H1 (cell line): Measurements from ENCODE around the gene RARRES2.
"Not testable (repeated sequence)": the region's sequence is repeated elsewhere in the genome, so short reads cannot be mapped to it uniquely, and the experiment has no call there.

Experiments
- BRCA1 ChIP-seq: IDR thresholded peaks from 2 replicates; pipeline ENCODE4 v1.6.1; 2012; ENCODE audit warnings: low read depth, low read length, improper control_type of control experiment
- CBX8 ChIP-seq: fragments of 300-800, 300-1000 bp; sonication (generic); IDR thresholded peaks from 2 replicates; pipeline ENCODE4 v1.7.1; 2016; ENCODE audit warnings: low read depth, low read length, borderline replicate concordance
- EGR1 ChIP-seq: IDR thresholded peaks from 2 replicates; pipeline ENCODE4 v1.6.1; 2011; ENCODE audit warnings: low read depth, low read length, borderline replicate concordance
- EP300 ChIP-seq, 2 experiments: IDR thresholded peaks; 1 replicate in 1 of 2; 2 replicates in 1 of 2; pipeline ENCODE4 v1.6.1; 2011 to 2012; ENCODE audit warnings: low read depth in 2 of 2, low read length in 2 of 2, mild to moderate bottlenecking in 2 of 2, borderline replicate concordance in 1 of 2, inconsistent platforms in 1 of 2, moderate library complexity in 1 of 2
- POLR2A ChIP-seq, 2 experiments: IDR thresholded peaks; 1 replicate in 1 of 2; 2 replicates in 1 of 2; pipeline ENCODE4 v1.6.1; 2011; ENCODE audit warnings: low read depth in 2 of 2, low read length in 2 of 2, mild to moderate bottlenecking in 2 of 2; ENCODE audit errors: control extremely low read depth in 1 of 2
- POLR2AphosphoS5 ChIP-seq: IDR thresholded peaks from 2 replicates; pipeline ENCODE4 v1.6.1; 2011; ENCODE audit warnings: low read depth, low read length
- TCF12 ChIP-seq: IDR thresholded peaks from 2 replicates; pipeline ENCODE4 v1.6.1; 2011; ENCODE audit warnings: low read depth, mild to moderate bottlenecking, low read length
- TF ChIP-seq, protein P1 (sequence below): IDR thresholded peaks from 2 replicates; pipeline ENCODE4 v1.6.1; 2012; ENCODE audit warnings: inconsistent platforms
- TF ChIP-seq, protein P2 (sequence below), 3 experiments: IDR thresholded peaks; 1 replicate in 2 of 3; 2 replicates in 1 of 3; pipeline versions ENCODE4 v1.5.1 to v1.6.1; 2011; ENCODE audit warnings: low read length in 3 of 3, mild to moderate bottlenecking in 3 of 3, inconsistent platforms in 2 of 3, low read depth in 1 of 3, moderate library complexity in 1 of 3; ENCODE audit not compliant: insufficient read depth in 1 of 3; ENCODE audit errors: control extremely low read depth in 1 of 3

DNA sequence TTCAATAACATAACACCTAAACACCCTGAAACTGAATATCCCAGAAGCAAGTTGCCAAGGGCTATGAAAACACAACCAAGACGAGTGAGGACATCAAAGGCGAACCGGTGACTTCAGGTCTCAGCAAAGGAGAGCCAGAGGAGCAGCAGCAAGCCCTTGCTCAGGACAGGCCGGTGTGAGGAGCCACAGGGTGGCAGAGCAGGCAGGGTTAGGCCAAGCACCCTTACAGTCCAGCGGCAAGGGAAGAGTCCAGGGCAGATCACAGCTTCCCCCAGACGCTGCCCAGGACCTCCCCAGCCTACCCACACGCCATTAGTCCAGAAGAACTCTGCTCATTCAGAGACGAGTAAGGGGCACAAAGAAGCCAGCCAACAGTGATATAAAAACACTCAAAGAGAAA, 45.8 kb downstream of the RARRES2 start:
- not testable (repeated sequence) for TF ChIP-seq TCF12; BRCA1; CBX8; EP300 (IDR thresholded peaks at IDR 0.05; ENCODE audit: borderline replicate concordance in 1 of 2, low read depth in 2 of 2, low read length in 2 of 2); EGR1; POLR2A (IDR thresholded peaks at IDR 0.05; ENCODE audit: control extremely low read depth in 1 of 2, low read depth in 2 of 2, low read length in 2 of 2); POLR2AphosphoS5
- TF ChIP-seq, protein P1, sequence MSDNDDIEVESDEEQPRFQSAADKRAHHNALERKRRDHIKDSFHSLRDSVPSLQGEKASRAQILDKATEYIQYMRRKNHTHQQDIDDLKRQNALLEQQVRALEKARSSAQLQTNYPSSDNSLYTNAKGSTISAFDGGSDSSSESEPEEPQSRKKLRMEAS = not testable (repeated sequence)
- TF ChIP-seq, protein P2, sequence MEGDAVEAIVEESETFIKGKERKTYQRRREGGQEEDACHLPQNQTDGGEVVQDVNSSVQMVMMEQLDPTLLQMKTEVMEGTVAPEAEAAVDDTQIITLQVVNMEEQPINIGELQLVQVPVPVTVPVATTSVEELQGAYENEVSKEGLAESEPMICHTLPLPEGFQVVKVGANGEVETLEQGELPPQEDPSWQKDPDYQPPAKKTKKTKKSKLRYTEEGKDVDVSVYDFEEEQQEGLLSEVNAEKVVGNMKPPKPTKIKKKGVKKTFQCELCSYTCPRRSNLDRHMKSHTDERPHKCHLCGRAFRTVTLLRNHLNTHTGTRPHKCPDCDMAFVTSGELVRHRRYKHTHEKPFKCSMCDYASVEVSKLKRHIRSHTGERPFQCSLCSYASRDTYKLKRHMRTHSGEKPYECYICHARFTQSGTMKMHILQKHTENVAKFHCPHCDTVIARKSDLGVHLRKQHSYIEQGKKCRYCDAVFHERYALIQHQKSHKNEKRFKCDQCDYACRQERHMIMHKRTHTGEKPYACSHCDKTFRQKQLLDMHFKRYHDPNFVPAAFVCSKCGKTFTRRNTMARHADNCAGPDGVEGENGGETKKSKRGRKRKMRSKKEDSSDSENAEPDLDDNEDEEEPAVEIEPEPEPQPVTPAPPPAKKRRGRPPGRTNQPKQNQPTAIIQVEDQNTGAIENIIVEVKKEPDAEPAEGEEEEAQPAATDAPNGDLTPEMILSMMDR (IDR thresholded peaks at IDR 0.05; ENCODE audit: control extremely low read depth in 1 of 3, insufficient read depth in 1 of 3, low read depth in 1 of 3, low read length in 3 of 3) = not testable (repeated sequence)
